ENCODE results near the gene DCTN2.
A peak's percentile ranks its signal among the peaks of the same experiment; 100 is the strongest.

DCTN2 gene

GRCh38 chr12:57531836-57532235 lies 15.2 kb downstream of the DCTN2 start:
- Histone ChIP-seq H3K4me3 (no peak overlapping the region), H3K27ac (no peak overlapping the region)

- H3K27ac ChIP-seq: no peak overlapping the region
- no peak overlapping the region for H3K4me3 ChIP-seq
Measured at GRCh38 chr12:57530396-57531142, 16.4 kb downstream of the DCTN2 start.

- H3K27ac ChIP-seq: peak overlapping the region in 1 of 21 experiments; percentile 17
- H3K4me3 ChIP-seq: no peak overlapping the region
Measured at GRCh38 chr12:57529831-57530230, 17.2 kb downstream of the DCTN2 start.

- H3K27ac ChIP-seq: no peak overlapping the region
- no peak overlapping the region for H3K4me3 ChIP-seq
Measured at GRCh38 chr12:57528831-57529555, 18.0 kb downstream of the DCTN2 start.

GRCh38 chr12:57528176-57528575 lies 18.8 kb downstream of the DCTN2 start:
- H3K4me3 ChIP-seq: no peak overlapping the region

GRCh38 chr12:57527184-57527583 lies 19.8 kb downstream of the DCTN2 start:
- peak overlapping the region in 3 of 21 experiments; percentile 17 to 37 (median 36) for H3K27ac ChIP-seq

More at GRCh38 chr12:57528176-57528575, 18.8 kb downstream of the DCTN2 start:
- H3K27ac ChIP-seq: no peak overlapping the region

GRCh38 chr12:57526477-57527126 lies 20.4 kb downstream of the DCTN2 start:
- H3K4me3 ChIP-seq: no peak overlapping the region

More at GRCh38 chr12:57527184-57527583, 19.8 kb downstream of the DCTN2 start:
- no peak overlapping the region for H3K4me3 ChIP-seq

GRCh38 chr12:57525615-57526383 lies 21.2 kb downstream of the DCTN2 start:
- H3K27ac ChIP-seq: peak overlapping the region in 3 of 21 experiments; percentile 23 to 96 (median 51)
- no peak overlapping the region for H3K4me3 ChIP-seq

More at GRCh38 chr12:57526477-57527126, 20.4 kb downstream of the DCTN2 start:
- peak overlapping the region in 5 of 21 experiments; percentile 1 to 37 (median 23) for H3K27ac ChIP-seq

- Histone ChIP-seq H3K27ac (peak overlapping the region in 6 of 21 experiments; percentile 93 to 97 (median 96)), H3K4me3 (no peak overlapping the region)
Measured at GRCh38 chr12:57524814-57525614, 22.0 kb downstream of the DCTN2 start.

- peak overlapping the region in 19 of 21 experiments; percentile 89 to 99 (median 96) for H3K27ac ChIP-seq
- peak overlapping the region; percentile 61 to 85 (median 67) for H3K4me3 ChIP-seq
Measured at GRCh38 chr12:57523706-57524614, 23.0 kb downstream of the DCTN2 start.

GRCh38 chr12:57522887-57523705 lies 23.9 kb downstream of the DCTN2 start:
- peak overlapping the region; percentile 61 to 85 (median 67) for H3K4me3 ChIP-seq
- peak overlapping the region; percentile 89 to 99 (median 96) for H3K27ac ChIP-seq

GRCh38 chr12:57522011-57522886 lies 24.7 kb downstream of the DCTN2 start, which contains the start of gene MBD6:
Gene MBD6 (plus strand): TSS chr12:57522824. CDS start chr12:57524304, 1,480 bp downstream.
- peak within 1 kb of the TSS; percentile 61 to 85 (median 67) for H3K4me3 ChIP-seq
- H3K27ac ChIP-seq: peak within 1 kb of the TSS; percentile 89 to 99 (median 96)

- peak overlapping the region in 4 of 7 experiments; percentile 61 to 85 (median 68) for H3K4me3 ChIP-seq
Measured at GRCh38 chr12:57521525-57522010, 25.4 kb downstream of the DCTN2 start.

GRCh38 chr12:57520053-57520818 lies 26.8 kb downstream of the DCTN2 start, which contains the start of gene DDIT3:
Gene DDIT3 (minus strand): TSS chr12:57520514. CDS start chr12:57517406, 3,108 bp downstream.
- peak within 1 kb of the TSS; percentile 67 to 99 (median 96) for H3K27ac ChIP-seq
- H3K4me3 ChIP-seq: peak within 1 kb of the TSS; percentile 59 to 90 (median 67)

More at GRCh38 chr12:57521525-57522010, 25.4 kb downstream of the DCTN2 start:
- peak overlapping the region; percentile 24 to 99 (median 96) for H3K27ac ChIP-seq

- peak overlapping the region; percentile 67 to 99 (median 95) for H3K27ac ChIP-seq
- H3K4me3 ChIP-seq: peak overlapping the region; percentile 59 to 90 (median 67)
Measured at GRCh38 chr12:57519796-57520052, 27.3 kb downstream of the DCTN2 start.
